ENCODE data around the gene FBXL3. TPM values are rescaled to one million over a fixed set of nuclear protein-coding genes. Genes with fewer than 3 reads are reported as not detected.
"Not testable (repeated sequence)": the region's sequence is repeated elsewhere in the genome, so short reads cannot be mapped to it uniquely, and the experiment has no call there.

The FBXL3 gene
- total RNA-seq, 1 donor from 2014 or later, result 59.4 TPM

DNA sequence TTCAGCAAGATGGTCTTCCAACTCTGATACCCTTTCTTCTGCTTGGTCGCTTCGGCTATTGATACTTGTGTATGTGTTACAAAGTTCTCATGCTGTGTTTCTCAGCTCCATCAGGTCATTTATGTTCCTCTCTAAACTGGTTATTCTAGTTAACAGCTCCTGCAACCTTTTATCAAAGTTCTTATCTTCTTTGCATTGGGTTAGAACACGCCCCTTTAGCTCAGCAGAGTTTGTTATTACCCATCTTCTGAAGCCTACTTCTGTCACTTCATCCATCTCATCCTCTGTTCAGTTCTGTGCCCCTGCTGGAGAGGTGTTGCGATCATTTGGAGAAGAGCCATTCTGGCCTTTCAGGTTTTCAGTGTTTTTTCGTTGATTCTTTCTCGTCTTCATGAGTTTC is 59.9 kb downstream of the FBXL3 start:
- Histone ChIP-seq H3K4me1 (peaks cover 10% of the 10 kb centered on the region), H3K4me3 (no peak overlapping the region), H3K36me3 (no peaks in the 10 kb centered on the region), H3K27me3 (no peaks in the 10 kb centered on the region), H3K9me3 (no peaks in the 10 kb centered on the region), H3K27ac (no peak overlapping the region)
- TF ChIP-seq, protein P1, sequence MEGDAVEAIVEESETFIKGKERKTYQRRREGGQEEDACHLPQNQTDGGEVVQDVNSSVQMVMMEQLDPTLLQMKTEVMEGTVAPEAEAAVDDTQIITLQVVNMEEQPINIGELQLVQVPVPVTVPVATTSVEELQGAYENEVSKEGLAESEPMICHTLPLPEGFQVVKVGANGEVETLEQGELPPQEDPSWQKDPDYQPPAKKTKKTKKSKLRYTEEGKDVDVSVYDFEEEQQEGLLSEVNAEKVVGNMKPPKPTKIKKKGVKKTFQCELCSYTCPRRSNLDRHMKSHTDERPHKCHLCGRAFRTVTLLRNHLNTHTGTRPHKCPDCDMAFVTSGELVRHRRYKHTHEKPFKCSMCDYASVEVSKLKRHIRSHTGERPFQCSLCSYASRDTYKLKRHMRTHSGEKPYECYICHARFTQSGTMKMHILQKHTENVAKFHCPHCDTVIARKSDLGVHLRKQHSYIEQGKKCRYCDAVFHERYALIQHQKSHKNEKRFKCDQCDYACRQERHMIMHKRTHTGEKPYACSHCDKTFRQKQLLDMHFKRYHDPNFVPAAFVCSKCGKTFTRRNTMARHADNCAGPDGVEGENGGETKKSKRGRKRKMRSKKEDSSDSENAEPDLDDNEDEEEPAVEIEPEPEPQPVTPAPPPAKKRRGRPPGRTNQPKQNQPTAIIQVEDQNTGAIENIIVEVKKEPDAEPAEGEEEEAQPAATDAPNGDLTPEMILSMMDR (IDR thresholded peaks at IDR 0.05), result no peak
- no peak for TF ChIP-seq POLR2AphosphoS5 (IDR thresholded peaks at IDR 0.05; ENCODE audit: insufficient read depth in 1 of 2, low read depth in 1 of 2)
- TF ChIP-seq POLR2A (IDR thresholded peaks at IDR 0.05), result no peak
- intact Hi-C loops (cut with DNase I), result no loop called here
- no peak for DNase-seq (ENCODE audit: extremely low spot score in 2 of 2)

DNA sequence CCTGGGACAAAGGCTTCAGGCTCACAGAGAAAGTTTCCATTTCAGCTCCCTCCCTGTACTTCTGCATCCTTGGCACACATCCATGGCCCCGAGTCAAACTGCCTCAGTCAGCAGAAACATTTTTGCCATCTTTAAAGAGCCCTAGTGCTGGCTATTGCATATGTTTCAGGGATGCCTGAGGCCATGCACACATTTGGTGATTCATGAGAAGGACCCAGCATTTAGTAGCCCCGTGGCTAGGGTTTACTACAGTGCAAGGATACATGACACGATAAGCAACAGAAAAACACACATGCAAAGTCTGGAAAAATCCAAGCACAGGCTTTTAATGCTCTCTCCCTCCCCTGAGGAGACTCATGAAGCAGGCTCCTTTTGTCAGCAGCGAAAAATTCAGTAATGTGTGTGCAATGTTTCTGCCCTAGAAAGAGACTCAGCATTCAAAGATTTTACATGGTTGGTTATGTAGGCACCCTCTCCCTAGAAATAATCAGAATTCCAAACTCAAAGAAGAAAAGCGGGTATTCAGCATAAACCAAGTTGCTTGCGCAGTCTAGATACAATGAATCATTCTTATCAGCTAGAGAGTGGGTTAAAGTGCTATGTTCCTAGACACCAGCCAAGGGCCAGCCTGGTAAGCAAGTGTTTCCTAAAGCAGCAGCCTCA is 61.1 kb downstream of the FBXL3 start:
- no peak for TF ChIP-seq POLR2A (IDR thresholded peaks at IDR 0.05)
- TF ChIP-seq, protein P1 (IDR thresholded peaks at IDR 0.05), result no peak
- no peak for TF ChIP-seq POLR2AphosphoS5 (IDR thresholded peaks at IDR 0.05; ENCODE audit: insufficient read depth in 1 of 2, low read depth in 1 of 2)
- no peak overlapping the region for H3K4me3 ChIP-seq
- H3K4me1 ChIP-seq, result peaks cover 10% of the 10 kb centered on the region
- intact Hi-C loops (cut with DNase I), result no loop called here
- H3K27ac ChIP-seq, result no peak overlapping the region
- no peaks in the 10 kb centered on the region for H3K9me3 ChIP-seq
- H3K36me3 ChIP-seq, result no peaks in the 10 kb centered on the region
- DNase-seq (ENCODE audit: extremely low spot score in 2 of 2), result no peak
- no peaks in the 10 kb centered on the region for H3K27me3 ChIP-seq

DNA sequence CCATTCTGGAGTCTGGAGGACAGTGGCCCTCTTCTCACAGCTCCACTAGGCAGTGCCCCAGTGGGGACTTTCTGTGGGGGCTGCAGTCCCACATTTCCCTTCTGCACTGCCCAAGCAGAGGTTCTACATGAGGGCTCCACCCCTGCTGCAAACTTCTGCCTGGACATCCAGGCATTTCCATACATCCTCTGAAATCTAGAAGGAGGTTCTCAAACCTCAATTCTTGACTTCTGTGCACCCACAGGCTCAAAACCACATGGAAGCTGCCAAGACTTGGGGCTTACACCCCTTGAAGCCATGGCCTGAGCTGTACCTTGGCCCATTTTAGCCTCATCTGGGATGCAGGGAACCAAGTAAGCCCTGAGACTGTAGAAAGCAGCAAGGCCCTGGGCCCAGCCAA is 67.2 kb downstream of the FBXL3 start:
- H3K27me3 ChIP-seq; H3K27ac ChIP-seq; H3K4me3 ChIP-seq; H3K4me1 ChIP-seq; DNase-seq (ENCODE audit: extremely low spot score in 2 of 2); H3K36me3 ChIP-seq; intact Hi-C loops (cut with DNase I); H3K9me3 ChIP-seq: not testable (repeated sequence)

DNA sequence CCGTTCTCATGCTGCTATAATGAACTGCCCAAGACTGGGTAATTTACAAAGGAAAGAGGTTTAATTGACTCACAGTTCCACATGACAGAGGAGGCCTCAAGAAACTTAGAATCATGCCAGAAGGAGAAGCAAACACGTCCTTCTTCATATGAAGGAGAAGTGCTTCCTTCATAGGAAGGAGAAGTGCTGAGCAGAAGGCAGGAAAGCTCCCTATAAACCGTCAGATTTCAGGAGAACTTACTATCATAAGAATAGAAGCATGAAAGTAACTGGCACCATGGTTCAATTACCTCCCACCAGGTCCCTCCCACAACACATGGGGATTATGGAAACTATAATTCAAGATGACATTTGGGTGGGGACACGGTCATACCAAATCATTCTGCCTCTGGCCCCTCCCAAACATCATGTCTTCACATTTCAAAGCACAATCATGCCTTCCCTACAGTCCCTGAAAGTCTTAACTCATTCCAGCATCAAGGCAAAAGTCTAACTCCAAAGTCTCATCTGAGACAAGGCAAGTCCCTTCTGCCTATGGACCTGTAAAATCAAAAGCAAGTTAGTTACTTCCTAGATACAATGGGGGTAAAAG is 68.0 kb downstream of the FBXL3 start:
- Histone ChIP-seq H3K36me3 (no peaks in the 10 kb centered on the region), H3K4me3 (no peak overlapping the region), H3K27me3 (no peaks in the 10 kb centered on the region), H3K4me1 (no peaks in the 10 kb centered on the region), H3K9me3 (no peaks in the 10 kb centered on the region), H3K27ac (no peak overlapping the region)
- intact Hi-C loops (cut with DNase I), result no loop called here
- DNase-seq (ENCODE audit: extremely low spot score in 2 of 2), result no peak
- TF ChIP-seq, protein P1 (IDR thresholded peaks at IDR 0.05), result no peak
- TF ChIP-seq POLR2A (IDR thresholded peaks at IDR 0.05), result no peak
- no peak for TF ChIP-seq POLR2AphosphoS5 (IDR thresholded peaks at IDR 0.05; ENCODE audit: insufficient read depth in 1 of 2, low read depth in 1 of 2)

DNA sequence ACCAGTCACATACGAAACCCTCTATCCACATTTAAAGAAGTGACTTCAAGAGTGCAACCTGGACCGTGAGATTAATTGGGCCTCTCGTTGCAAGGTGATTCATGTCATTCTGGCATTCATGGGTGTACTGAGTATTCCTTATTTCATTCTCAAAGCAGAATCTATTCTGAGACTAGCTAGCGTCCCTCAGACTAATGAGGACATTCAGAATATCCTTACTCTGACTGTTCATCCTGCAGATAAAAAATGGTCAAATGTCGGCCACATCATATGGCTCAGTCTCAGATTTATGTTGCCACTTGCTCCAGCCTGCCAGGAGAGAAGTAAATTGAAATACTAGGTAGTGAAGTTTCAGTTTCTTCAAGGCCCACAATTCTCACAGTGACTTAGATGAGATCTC is 71.3 kb downstream of the FBXL3 start:
- no peak overlapping the region for H3K4me3 ChIP-seq
- no peak overlapping the region for H3K27ac ChIP-seq
- no peak for TF ChIP-seq POLR2A (IDR thresholded peaks at IDR 0.05)
- TF ChIP-seq, protein P1 (IDR thresholded peaks at IDR 0.05), result no peak
- no peak for DNase-seq (ENCODE audit: extremely low spot score in 2 of 2)
- no peaks in the 10 kb centered on the region for H3K36me3 ChIP-seq
- H3K27me3 ChIP-seq, result no peaks in the 10 kb centered on the region
- intact Hi-C loops (cut with DNase I), result no loop called here
- no peaks in the 10 kb centered on the region for H3K4me1 ChIP-seq
- no peaks in the 10 kb centered on the region for H3K9me3 ChIP-seq

Other genes starting within 250 kb of the FBXL3 start
- gene KCTD12, start 140.8 kb downstream of the FBXL3 start, total RNA-seq, result 57.2 TPM
- gene ACOD1, start 78.6 kb downstream of the FBXL3 start, total RNA-seq, result not detected
- 15.0 TPM for gene CLN5, start 35.1 kb downstream of the FBXL3 start, total RNA-seq